ENCODE results near the gene RRP36. TPM values are rescaled to one million over a fixed set of nuclear protein-coding genes. Genes with fewer than 3 reads are reported as not detected.
A peak's percentile ranks its signal among the peaks of the same experiment; 100 is the strongest.

RRP36 gene
- total and polyA plus RNA-seq, 9 of the 15 experiments (the other 6 are each of a cell fraction or from before 2014, with no cell fraction given): 27.6 to 150 (median 114) TPM

- TF ChIP-seq POLR2H (tag; IDR thresholded peaks at IDR 0.05; ENCODE audit: low read depth) (peak; percentile 83; the same call in 1 of the 2 replicates), HNRNPL (IDR thresholded peaks at IDR 0.05; ENCODE audit: low read depth, low read length) (peak; percentile 83; the same call in 1 of the 2 replicates), RUNX1 (IDR thresholded peaks at IDR 0.05; ENCODE audit: low read depth) (no peak), DMBX1 (CRISPR knock-in tag; IDR thresholded peaks at IDR 0.05; ENCODE audit: borderline replicate concordance) (peak; percentile 23; the same call in 1 of the 2 replicates), ZBTB17 (CRISPR knock-in tag; IDR thresholded peaks at IDR 0.05) (0 out of 2 replicates have a peak, but pooled peaks have one; percentile 48), GATAD2B (IDR thresholded peaks at IDR 0.05; ENCODE audit: borderline replicate concordance) (no peak), ZNF830 (CRISPR knock-in tag; IDR thresholded peaks at IDR 0.05) (0 out of 2 replicates have a peak, but pooled peaks have one; percentile 44), ZKSCAN1 (IDR thresholded peaks at IDR 0.05; ENCODE audit: low read depth, low read length) (no peak), ZNF766 (CRISPR knock-in tag; conservative IDR thresholded peaks at IDR 0.05) (peak; percentile 73; the same call in 1 of the 2 replicates), SRSF3 (IDR thresholded peaks at IDR 0.05; ENCODE audit: insufficient read depth, low read length) (0 out of 2 replicates have a peak, but pooled peaks have one; percentile 23), AFF1 (IDR thresholded peaks at IDR 0.05; ENCODE audit: low read depth in 1 of 2, partially characterized antibody in 2 of 2) (no peak), NFE2 (IDR thresholded peaks at IDR 0.05; ENCODE audit: low read depth) (no peak; the same call in 1 of the 2 replicates), MAFG (tag; conservative IDR thresholded peaks at IDR 0.05) (peak; percentile 74), MLLT1 (IDR thresholded peaks at IDR 0.05) (peak in 1 of 2 experiments; percentile 70; a peak in 1 of 4 replicates), RCOR1 (IDR thresholded peaks at IDR 0.05; ENCODE audit: borderline replicate concordance in 1 of 2, low read depth in 2 of 2, low read length in 2 of 2) (peak in 1 of 2 experiments; percentile 12; a peak in 1 of 4 replicates), ZBTB1 (CRISPR knock-in tag; IDR thresholded peaks at IDR 0.05; ENCODE audit: borderline replicate concordance, low read depth) (no peak), CXXC5 (CRISPR knock-in tag; IDR thresholded peaks at IDR 0.05) (peak; percentile 85), NRF1 (conservative IDR thresholded peaks at IDR 0.05 in 1 of 2, IDR thresholded peaks at IDR 0.05 in 1 of 2) (peak; percentile 83 to 87), ZNF408 (CRISPR knock-in tag; IDR thresholded peaks at IDR 0.05; ENCODE audit: low read depth) (no peak), CEBPB (tag; IDR thresholded peaks at IDR 0.05) (0 out of 2 replicates have a peak, but pooled peaks have one; percentile 9)
- TF ChIP-seq, protein P1, sequence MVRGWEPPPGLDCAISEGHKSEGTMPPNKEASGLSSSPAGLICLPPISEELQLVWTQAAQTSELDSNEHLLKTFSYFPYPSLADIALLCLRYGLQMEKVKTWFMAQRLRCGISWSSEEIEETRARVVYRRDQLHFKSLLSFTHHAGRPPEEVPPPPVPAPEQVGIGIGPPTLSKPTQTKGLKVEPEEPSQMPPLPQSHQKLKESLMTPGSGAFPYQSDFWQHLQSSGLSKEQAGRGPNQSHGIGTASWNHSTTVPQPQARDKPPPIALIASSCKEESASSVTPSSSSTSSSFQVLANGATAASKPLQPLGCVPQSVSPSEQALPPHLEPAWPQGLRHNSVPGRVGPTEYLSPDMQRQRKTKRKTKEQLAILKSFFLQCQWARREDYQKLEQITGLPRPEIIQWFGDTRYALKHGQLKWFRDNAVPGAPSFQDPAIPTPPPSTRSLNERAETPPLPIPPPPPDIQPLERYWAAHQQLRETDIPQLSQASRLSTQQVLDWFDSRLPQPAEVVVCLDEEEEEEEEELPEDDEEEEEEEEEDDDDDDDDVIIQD (CRISPR knock-in tag; IDR thresholded peaks at IDR 0.05): peak; percentile 55; the same call in 1 of the 2 replicates
Observed at GRCh38 chr6:42978839-42979522, 42.4 kb upstream of the RRP36 start, which contains the start of gene PEX6 (continued).

Data from K562 (cell line).